PFSK-1 (cell line): ENCODE results near the gene CCDC112.

Experiments
- FOXP2 ChIP-seq: optimal IDR thresholded peaks from 2 replicates; pipeline ENCODE3; 2011; ENCODE audit warnings: borderline replicate concordance, control low read depth, inconsistent platforms; ENCODE audit not compliant: insufficient read depth; ENCODE audit errors: extremely low read length, extremely low read depth
- POLR2AphosphoS5 ChIP-seq: IDR thresholded peaks from 2 replicates; pipeline ENCODE4 v1.6.1; 2012; ENCODE audit warnings: low read depth, mild to moderate bottlenecking, control low read depth, low read length, moderate library complexity
- SIN3A ChIP-seq: IDR thresholded peaks from 2 replicates; pipeline ENCODE4 v1.6.1; 2012; ENCODE audit warnings: mild to moderate bottlenecking, low read length, moderate library complexity, borderline replicate concordance; ENCODE audit not compliant: insufficient read depth
- TAF1 ChIP-seq: IDR thresholded peaks from 2 replicates; pipeline ENCODE4 v1.6.1; 2012; ENCODE audit warnings: low read length, control low read depth, borderline replicate concordance; ENCODE audit not compliant: insufficient read depth
- TF ChIP-seq, protein P1 (sequence below), 2 experiments: IDR thresholded peaks; 2 replicates each; pipeline versions ENCODE4 v1.6.1 to v1.8.0; 2011 to 2012; ENCODE audit warnings: low read depth in 2 of 2, low read length in 2 of 2, control low read depth in 1 of 2, inconsistent platforms in 1 of 2, mild to moderate bottlenecking in 1 of 2, moderate library complexity in 1 of 2; ENCODE audit not compliant: insufficient read depth in 1 of 2

DNA sequence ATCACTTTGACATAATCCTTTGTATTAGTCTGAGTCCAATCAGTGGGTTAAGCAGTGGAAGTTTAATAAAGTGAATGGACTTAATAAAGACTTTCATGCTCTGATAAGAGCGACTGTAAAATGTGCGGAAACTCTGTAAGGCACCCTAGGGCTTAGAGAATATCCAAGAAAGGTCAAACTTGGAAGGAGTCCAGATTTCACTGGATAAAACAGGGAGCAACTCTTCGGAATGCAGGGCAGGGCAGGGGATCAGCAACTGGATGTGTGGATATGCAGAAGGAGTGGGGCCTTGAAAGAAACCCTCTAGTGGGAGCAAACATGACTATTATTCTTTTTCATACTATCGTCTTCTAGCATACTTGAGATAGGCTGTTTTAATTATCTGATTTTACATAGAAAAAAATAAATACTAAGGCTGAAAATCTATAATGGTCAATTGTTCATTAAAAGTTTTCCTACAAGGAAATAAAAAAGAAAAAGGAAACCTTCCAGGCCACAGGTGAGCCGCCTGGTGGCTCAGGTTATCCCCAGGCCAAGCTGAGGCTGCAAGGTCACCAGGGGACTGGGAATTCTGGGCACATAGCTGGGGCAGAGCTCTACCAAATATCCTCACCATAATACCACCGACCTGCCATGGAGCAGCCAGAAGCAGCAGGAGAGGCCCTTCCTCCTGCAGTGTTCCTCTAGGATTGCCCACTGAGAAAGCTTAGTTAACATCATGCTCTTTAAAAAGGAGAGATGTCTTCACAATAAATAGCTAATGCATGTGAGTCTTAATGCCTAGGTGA, 46.3 kb upstream of the CCDC112 start:
- no peak for TF ChIP-seq POLR2AphosphoS5
- TF ChIP-seq, protein P1, sequence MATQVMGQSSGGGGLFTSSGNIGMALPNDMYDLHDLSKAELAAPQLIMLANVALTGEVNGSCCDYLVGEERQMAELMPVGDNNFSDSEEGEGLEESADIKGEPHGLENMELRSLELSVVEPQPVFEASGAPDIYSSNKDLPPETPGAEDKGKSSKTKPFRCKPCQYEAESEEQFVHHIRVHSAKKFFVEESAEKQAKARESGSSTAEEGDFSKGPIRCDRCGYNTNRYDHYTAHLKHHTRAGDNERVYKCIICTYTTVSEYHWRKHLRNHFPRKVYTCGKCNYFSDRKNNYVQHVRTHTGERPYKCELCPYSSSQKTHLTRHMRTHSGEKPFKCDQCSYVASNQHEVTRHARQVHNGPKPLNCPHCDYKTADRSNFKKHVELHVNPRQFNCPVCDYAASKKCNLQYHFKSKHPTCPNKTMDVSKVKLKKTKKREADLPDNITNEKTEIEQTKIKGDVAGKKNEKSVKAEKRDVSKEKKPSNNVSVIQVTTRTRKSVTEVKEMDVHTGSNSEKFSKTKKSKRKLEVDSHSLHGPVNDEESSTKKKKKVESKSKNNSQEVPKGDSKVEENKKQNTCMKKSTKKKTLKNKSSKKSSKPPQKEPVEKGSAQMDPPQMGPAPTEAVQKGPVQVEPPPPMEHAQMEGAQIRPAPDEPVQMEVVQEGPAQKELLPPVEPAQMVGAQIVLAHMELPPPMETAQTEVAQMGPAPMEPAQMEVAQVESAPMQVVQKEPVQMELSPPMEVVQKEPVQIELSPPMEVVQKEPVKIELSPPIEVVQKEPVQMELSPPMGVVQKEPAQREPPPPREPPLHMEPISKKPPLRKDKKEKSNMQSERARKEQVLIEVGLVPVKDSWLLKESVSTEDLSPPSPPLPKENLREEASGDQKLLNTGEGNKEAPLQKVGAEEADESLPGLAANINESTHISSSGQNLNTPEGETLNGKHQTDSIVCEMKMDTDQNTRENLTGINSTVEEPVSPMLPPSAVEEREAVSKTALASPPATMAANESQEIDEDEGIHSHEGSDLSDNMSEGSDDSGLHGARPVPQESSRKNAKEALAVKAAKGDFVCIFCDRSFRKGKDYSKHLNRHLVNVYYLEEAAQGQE (IDR thresholded peaks at IDR 0.05; ENCODE audit: insufficient read depth in 1 of 2, low read depth in 2 of 2, low read length in 2 of 2) = no peak
- TF ChIP-seq TAF1 = no peak
- no peak for TF ChIP-seq SIN3A
- TF ChIP-seq FOXP2 = no peak
